GM19240 (cell line): ENCODE results near the gene MGMT.

Source experiments
- DNase-seq: peaks from one replicate; pipeline ENCODE4 v3.0.0; 2011; ENCODE audit warnings: low spot score; ENCODE audit not compliant: insufficient read length

Gene MGMT

DNA sequence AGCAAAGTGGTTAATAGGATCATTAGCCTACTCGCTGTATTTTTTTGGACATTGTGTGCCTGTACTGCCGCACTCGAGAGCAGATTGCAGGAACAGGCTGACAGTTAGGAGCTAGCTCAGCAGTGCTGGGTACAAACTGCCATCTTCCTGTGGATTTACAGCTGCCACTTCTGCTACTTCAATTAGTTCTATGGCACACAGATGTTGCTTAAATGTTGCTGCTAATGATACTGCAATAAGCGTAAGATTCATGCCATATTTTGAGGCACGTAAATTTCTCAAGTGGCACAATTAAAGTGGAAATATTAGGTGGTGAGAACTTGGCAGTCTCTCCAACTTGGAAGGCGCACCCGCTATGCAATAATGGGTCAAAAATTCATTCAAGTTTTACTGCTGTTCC is 325.1 kb downstream of the MGMT start:
- no peak for DNase-seq

DNA sequence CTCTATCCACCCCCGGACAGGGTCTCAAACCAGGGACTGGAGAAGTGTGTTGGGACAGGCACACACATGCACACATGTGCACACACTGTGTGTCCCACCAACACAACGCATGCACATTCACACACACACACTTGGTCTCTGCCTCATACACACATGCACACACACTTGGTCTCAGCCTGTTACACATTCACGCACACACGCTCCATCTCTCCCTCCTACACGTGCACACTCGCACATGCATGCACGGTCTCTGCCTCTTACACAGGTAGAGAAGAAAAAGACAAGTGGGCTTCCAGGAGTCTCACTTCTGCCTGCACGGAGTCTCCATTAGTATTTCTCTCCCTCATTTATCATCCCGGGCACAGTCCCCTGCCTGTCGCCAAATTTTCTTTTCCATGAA is 325.8 kb downstream of the MGMT start:
- no peak for DNase-seq

GRCh38 chr10:129793479-129793878 is 326.4 kb downstream of the MGMT start:
- no peak for DNase-seq

DNA sequence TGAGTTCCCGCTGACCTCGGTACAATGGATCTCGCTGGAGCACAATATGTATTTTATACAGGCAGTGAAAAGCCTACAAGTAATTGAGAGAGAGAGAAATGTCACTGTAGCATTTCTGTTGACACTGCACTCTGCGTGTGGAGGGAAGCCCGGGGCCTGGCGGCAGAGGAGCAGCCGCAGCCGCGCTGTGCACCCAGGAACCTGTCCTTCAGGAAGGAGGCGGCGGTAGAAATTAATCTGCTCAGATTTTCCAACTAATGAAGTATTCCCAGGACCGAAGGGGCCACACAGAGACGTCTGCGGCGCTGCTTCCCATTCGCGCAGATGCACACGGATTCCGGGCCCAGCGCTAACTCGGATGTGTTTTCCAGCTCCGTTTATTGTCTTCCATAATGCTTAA is 327.0 kb downstream of the MGMT start:
- DNase-seq, result no peak

DNA sequence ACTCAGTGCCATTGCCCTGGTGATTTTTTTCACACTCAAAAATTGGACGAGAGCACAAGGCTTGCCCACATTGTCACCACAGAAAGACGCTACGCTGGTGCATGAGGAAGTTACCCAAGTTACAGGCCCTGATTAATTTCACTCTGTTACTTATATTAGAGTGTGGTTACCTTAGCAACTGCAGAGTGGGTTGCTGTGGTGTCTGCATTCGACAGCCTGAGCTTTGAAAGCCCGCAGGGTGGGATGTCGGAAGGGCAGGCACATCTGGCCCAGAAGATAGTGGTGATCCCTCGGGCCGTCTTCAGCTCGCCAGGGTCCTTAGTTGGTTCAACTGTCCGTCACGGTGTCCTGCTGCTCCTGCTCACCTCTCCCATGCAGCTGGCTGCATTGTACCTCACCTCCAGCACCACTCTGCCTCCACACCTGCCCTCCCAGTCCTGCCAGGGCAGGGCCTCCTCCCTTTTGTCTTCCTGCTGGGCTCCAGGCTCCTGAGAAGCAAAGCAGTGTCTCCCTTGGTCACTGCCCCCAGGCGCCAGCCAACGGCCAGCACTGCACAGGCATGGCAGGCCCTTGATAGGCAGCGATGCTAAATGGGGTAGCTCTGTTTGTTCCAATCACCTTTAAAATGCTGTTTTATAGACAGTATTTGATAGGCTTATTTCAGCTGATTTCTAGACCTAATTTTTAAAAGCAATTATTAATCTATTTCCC is 329.8 kb downstream of the MGMT start:
- no peak for DNase-seq

GRCh38 chr10:129799942-129800341 is 332.9 kb downstream of the MGMT start:
- DNase-seq, result no peak

DNA sequence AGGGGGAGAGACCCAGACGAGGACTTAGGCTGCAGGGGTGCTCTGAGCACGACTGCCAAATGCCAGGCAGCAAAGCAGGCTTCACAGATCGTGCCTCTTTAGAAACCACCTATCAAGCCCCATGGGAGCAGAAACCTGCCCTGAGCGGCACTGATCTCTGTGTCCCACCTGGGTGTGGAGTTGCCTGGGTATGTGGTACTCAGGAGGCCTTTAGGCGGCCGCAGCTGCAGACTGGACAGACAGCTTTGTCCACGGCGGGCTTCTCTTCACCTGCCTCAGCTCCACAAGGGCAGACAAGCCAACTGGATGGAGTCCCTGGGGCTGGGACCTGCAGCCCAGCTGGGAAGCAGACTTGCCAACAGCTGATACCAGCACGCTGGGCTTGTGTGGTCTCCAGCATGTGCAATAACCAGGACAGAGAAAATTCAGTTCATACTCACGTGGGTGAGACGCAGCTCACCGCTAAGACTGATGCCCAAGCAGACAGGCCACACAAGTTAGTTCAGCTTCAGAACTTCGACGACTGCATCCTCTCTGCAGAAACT is 333.8 kb downstream of the MGMT start:
- no peak for DNase-seq

GRCh38 chr10:129807211-129807610 is 340.2 kb downstream of the MGMT start:
- no peak for DNase-seq

GRCh38 chr10:129808092-129808983 is 341.3 kb downstream of the MGMT start:
- no peak for DNase-seq

- no peak for DNase-seq
Observed at GRCh38 chr10:129809431-129809830, 342.4 kb downstream of the MGMT start.

DNA sequence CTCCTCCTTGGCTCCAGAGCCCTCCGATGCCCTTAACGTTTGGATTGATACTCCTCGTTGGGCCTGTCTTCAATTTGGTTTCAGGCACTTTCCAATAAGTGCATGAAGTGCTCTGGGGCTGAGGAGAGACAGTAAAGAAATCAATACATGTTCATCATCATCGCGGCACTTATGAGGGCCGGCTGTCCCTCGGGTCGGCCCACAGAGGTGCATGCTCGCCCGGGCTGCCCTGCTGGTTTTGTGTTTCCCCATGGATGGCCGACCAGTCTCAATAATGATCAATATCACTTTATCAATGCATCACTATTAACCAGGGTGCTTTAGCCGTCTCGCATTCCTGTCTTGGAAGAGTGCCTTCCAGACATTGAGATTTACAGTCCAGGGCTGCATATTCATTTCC is 342.8 kb downstream of the MGMT start:
- DNase-seq, result no peak

- DNase-seq, result no peak
Observed at GRCh38 chr10:129811208-129811607, 344.2 kb downstream of the MGMT start.

GRCh38 chr10:129812398-129812797 is 345.4 kb downstream of the MGMT start:
- no peak for DNase-seq

DNA sequence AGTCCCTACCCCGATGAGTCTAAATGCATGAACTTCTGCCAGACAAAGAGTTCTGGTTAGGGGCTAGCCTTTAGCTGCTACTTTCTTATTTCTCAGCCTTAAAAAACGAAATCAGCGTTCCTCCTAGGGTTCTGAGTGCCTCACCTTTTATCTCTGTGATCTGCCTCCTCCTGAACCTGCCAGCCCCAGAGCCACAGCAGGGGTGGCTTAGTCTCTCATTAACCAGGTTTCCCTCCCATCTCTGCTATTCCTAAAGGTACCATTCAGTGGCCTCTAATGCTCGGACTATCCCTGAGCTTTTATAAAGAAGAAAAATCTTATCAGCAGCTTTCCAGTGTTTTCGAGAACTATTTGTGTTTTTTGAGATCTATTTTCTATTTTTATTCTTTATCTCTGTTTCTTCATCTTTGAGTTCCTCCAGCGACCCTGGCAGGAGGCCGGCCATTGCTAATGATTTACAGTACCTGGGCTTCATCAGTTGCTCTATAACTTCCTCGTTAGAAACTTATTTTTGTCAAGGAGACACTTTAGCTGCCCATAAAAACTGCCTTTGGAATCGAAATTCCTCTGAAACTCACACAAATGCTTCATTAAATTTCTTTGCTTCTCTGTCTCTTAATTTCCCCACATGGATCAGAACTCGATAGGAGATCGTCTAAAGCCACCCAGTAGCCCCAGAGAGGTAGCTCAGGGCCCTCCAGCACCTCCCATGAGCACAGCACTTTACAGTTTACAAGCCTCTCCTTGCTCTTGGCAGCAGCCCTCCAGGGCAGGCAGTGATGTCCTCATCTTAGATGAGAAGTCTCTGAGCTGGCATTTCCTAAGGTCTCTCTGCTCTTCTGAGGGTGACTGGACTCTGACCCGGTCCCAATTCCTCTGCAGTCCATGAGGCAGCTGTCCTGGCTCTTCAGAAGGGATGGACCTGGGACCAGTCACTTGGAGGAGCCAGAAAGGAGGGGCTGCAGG is 347.9 kb downstream of the MGMT start:
- DNase-seq, result no peak

DNA sequence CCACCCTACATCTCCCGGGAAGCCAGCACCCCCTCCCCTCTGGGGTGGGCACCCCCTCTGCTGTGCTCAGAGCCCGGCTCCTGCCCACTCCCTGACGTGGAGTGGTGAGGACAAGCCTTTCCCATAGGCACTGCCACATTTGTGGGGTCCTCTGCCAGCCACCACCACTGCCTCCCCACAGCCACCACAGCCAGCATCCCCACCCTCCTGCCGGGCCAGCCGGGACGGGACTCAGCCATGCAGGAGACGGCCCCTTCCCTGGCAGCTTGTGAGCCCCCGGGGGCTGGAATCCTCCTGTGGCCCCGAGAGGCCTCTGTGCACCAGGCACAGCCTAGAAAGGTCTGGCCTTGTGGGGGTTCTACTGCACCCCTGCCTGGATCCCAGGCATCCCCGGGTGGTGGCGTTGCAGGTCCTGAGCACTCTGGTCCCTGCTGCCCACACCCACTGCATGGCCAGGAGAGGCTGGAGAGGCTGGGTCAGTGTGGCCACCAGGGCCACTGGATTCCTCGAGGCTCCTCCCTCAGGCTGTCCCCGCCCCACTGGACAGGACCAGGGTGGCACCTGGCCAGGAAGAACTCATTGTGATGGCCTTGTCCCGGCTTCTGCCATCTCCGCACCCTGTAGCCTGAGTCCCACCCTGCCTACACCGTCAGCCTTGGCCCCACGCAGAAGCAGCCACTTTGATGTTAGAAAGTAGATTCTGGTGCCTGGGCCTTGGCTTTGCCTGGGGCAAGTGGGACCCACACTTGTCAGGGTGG is 349.0 kb downstream of the MGMT start:
- DNase-seq, result no peak

DNA sequence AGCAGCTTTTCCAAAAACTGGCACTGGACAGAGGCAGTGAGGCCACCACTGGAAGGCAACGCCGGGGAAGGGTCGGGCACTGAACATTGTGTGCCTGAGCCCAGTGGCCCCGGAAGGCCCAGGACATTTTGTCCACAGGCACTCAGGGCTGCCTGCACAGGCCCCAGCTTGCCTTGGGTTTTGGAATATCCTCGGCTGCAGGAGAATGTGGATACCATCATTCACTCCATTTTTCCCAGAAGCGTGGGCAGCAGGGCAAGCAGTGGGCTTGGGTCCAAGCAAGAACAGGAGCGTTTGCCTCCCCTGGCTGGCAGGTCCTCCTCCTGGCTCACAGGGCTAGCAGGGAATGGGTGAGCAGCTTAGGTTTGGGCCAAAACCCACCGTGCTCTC is 349.6 kb downstream of the MGMT start:
- no peak for DNase-seq
